ENCODE data around the gene LRRC75A. TPM values are rescaled to one million over a fixed set of nuclear protein-coding genes. Genes with fewer than 3 reads are reported as not detected.

The LRRC75A gene
- polyA plus RNA-seq, 2 of the 4 experiments (the other 2 are of a cell fraction) = 0.65 to 0.85 TPM

GRCh38 chr17:16462070-16462864 lies 29.7 kb downstream of the LRRC75A start (continued):
- TF ChIP-seq ELK1 (IDR thresholded peaks at IDR 0.05; ENCODE audit: low read depth, low read length) (no peak), HMGXB4 (CRISPR knock-in tag; IDR thresholded peaks at IDR 0.05; ENCODE audit: borderline replicate concordance) (no peak), TFCP2L1 (CRISPR knock-in tag; IDR thresholded peaks at IDR 0.05) (no peak)

- WGBS (ENCODE audit: missing lambda C conversion rate) = 96% methylated on average over 3 of the region's 3 CpGs
- FAIRE-seq (no peak), DNase-seq (ENCODE audit: low read depth in 1 of 2, low spot score in 1 of 2) (no peak), ATAC-seq (no peak)
- Histone ChIP-seq H3K4me3 (no peak overlapping the region), H3K4me2 (no peak overlapping the region), H3K4me1 (peaks cover 10% of the 10 kb centered on the region; the same call in 2 of the 3 replicates), H3K9me3 (no peaks in the 10 kb centered on the region), H3K27ac (no peak overlapping the region)
- CTCF ChIA-PET = interaction anchor here (1.1 to 29.8 kb wide), 5 partner anchors 10 to 59 kb away, joined by 3 to 589 read pairs (median 7); no protein-coding TSS in a partner anchor
- TF ChIP-seq POLR2A (IDR thresholded peaks at IDR 0.05; ENCODE audit: low read length) (no peak), ZC3H11A (IDR thresholded peaks at IDR 0.05) (no peak), JUNB (IDR thresholded peaks at IDR 0.05) (no peak), NR3C1 (IDR thresholded peaks at IDR 0.05) (no peak), RNF2 (IDR thresholded peaks at IDR 0.05; ENCODE audit: borderline replicate concordance, low read depth) (no peak), HEYL (CRISPR knock-in tag; IDR thresholded peaks at IDR 0.05) (no peak)
- POLR2A ChIA-PET = interaction anchor here (1.3 kb wide), 1 partner anchor 74 kb away, joined by 4 read pairs; no protein-coding TSS in a partner anchor
Observed at GRCh38 chr17:16461606-16461866, 30.5 kb downstream of the LRRC75A start.

GRCh38 chr17:16460796-16461605 lies 31.0 kb downstream of the LRRC75A start:
- no peak overlapping the region for H3K4me2 ChIP-seq
- ChIA-PET POLR2A (interaction anchor here (1.3 kb wide), 1 partner anchor 75 kb away, joined by 4 read pairs; no protein-coding TSS in a partner anchor), CTCF (interaction anchor here (1.1 to 29.8 kb wide), 5 partner anchors 9 to 59 kb away, joined by 3 to 589 read pairs (median 7); no protein-coding TSS in a partner anchor)
- no peak for TF ChIP-seq ZSCAN20 (CRISPR knock-in tag; IDR thresholded peaks at IDR 0.05)
- no peak for TF ChIP-seq HOXB5 (CRISPR knock-in tag; IDR thresholded peaks at IDR 0.05)
- TF ChIP-seq EHMT2 (IDR thresholded peaks at IDR 0.05; ENCODE audit: low read depth) = no peak
- TF ChIP-seq MAZ (IDR thresholded peaks at IDR 0.05; ENCODE audit: borderline replicate concordance, low read depth, low read length) = no peak
- TF ChIP-seq POLR2AphosphoS2 (conservative IDR thresholded peaks at IDR 0.05; ENCODE audit: low read length) = no peak
- WGBS (ENCODE audit: missing lambda C conversion rate) = 93% methylated on average over 17 of the region's 17 CpGs
- no peak for DNase-seq (ENCODE audit: low read depth in 1 of 2, low spot score in 1 of 2)
- H3K9me3 ChIP-seq = no peaks in the 10 kb centered on the region
- no peak for ATAC-seq
- no peak overlapping the region for H3K4me3 ChIP-seq
- no peak overlapping the region for H3K27ac ChIP-seq
- FAIRE-seq = no peak
- peaks cover 10% of the 10 kb centered on the region; the same call in 2 of the 3 replicates for H3K4me1 ChIP-seq

- H3K4me2 ChIP-seq = no peak overlapping the region
- 88% methylated on average over 5 of the region's 5 CpGs for WGBS (ENCODE audit: missing lambda C conversion rate)
- FAIRE-seq = no peak
Observed at GRCh38 chr17:16459855-16460550, 32.0 kb downstream of the LRRC75A start.

More at GRCh38 chr17:16459855-16460550, 32.0 kb downstream of the LRRC75A start:
- CTCF ChIA-PET = interaction anchor here (1.1 to 29.8 kb wide), 5 partner anchors 8 to 96 kb away, joined by 3 to 589 read pairs (median 5); no protein-coding TSS in a partner anchor
- Histone ChIP-seq H3K9me3 (no peaks in the 10 kb centered on the region), H3K4me3 (no peak overlapping the region), H3K27ac (no peak overlapping the region), H3K4me1 (peaks cover 7% of the 10 kb centered on the region; the same call in 2 of the 3 replicates)
- POLR2A ChIA-PET = no interaction called here
- TF ChIP-seq BHLHE40 (IDR thresholded peaks at IDR 0.05; ENCODE audit: low read depth, low read length) (no peak), SMC3 (IDR thresholded peaks at IDR 0.05) (no peak), HEYL (CRISPR knock-in tag; IDR thresholded peaks at IDR 0.05) (no peak), CHD2 (IDR thresholded peaks at IDR 0.05; ENCODE audit: low read length, partially characterized antibody) (no peak), HMGXB4 (CRISPR knock-in tag; IDR thresholded peaks at IDR 0.05; ENCODE audit: borderline replicate concordance) (no peak), SREBF2 (IDR thresholded peaks at IDR 0.05) (no peak), CHD4 (IDR thresholded peaks at IDR 0.05; ENCODE audit: borderline replicate concordance) (no peak), HOXB13 (CRISPR knock-in tag; IDR thresholded peaks at IDR 0.05; ENCODE audit: low read depth) (no peak)
- no peak for DNase-seq (ENCODE audit: low read depth in 1 of 2, low spot score in 1 of 2)
- no peak for ATAC-seq

Measured in A549 (cell line).